Neural progenitor cell (in vitro differentiated cells): ENCODE measurements around the gene CTXND1. TPM values are rescaled to one million over a fixed set of nuclear protein-coding genes. Genes with fewer than 3 reads are reported as not detected.

Experiments
- DNase-seq: peaks from one replicate; pipeline ENCODE4 v3.0.0-alpha.2; 2016; ENCODE audit warnings: low spot score
- H2AFZ ChIP-seq: fragments of 200-600 bp; sonication (generic); replicated peaks from 2 replicates; pipeline ENCODE4 v1.6.1; 2016; ENCODE audit warnings: antibody characterized with exemption
- H3F3A ChIP-seq: fragments of 200-600 bp; sonication (generic); 2 replicates; pipeline ENCODE4 v1.6.1; 2016; ENCODE audit warnings: antibody characterized with exemption, low read depth
- H3K27ac ChIP-seq: fragments of 200-600 bp; sonication (generic); 2 replicates; pipeline ENCODE4 v1.5.1; 2016; ENCODE audit warnings: mild to moderate bottlenecking
- H3K27me3 ChIP-seq: fragments of 200-600 bp; sonication (generic); 2 replicates; pipeline ENCODE4 v1.6.1; 2016; ENCODE audit warnings: mild to moderate bottlenecking, moderate library complexity
- H3K36me3 ChIP-seq: fragments of 200-600 bp; sonication (generic); 2 replicates; pipeline ENCODE4 v1.5.1; 2016
- H3K4me1 ChIP-seq: fragments of 200-600 bp; sonication (generic); 2 replicates; pipeline ENCODE4 v1.6.1; 2016; ENCODE audit warnings: mixed run types
- H3K4me2 ChIP-seq: fragments of 200-600 bp; sonication (generic); 2 replicates; pipeline ENCODE4 v1.6.1; 2016
- H3K4me3 ChIP-seq: fragments of 200-600 bp; sonication (generic); 2 replicates; pipeline ENCODE4 v1.5.1; 2016
- H3K79me2 ChIP-seq: fragments of 200-600 bp; sonication (generic); 2 replicates; pipeline ENCODE4 v1.6.1; 2016; ENCODE audit warnings: low read depth
- H3K9ac ChIP-seq: fragments of 200-600 bp; sonication (generic); 2 replicates; pipeline ENCODE4 v1.6.1; 2016
- H3K9me3 ChIP-seq: fragments of 200-600 bp; sonication (generic); 2 replicates; pipeline ENCODE4 v1.5.1; 2016; ENCODE audit warnings: low read depth
- H4K20me1 ChIP-seq: fragments of 200-600 bp; sonication (generic); 2 replicates; pipeline ENCODE4 v1.6.1; 2016; ENCODE audit warnings: low read depth
- H3K27ac Mint-ChIP-seq: 3 replicates; pipeline ENCODE4 v1.8.0; 2021; ENCODE audit warnings: mixed read lengths
- H3K27me3 Mint-ChIP-seq: 2 replicates; pipeline ENCODE4 v1.8.0; 2022; ENCODE audit warnings: low read depth, mild to moderate bottlenecking, inconsistent platforms, moderate library complexity, mixed read lengths; ENCODE audit not compliant: insufficient read depth
- H3K36me3 Mint-ChIP-seq: 3 replicates; pipeline ENCODE4 v1.8.0; 2021; ENCODE audit warnings: mixed read lengths
- H3K4me1 Mint-ChIP-seq: 3 replicates; pipeline ENCODE4 v1.8.0; 2021; ENCODE audit warnings: mixed read lengths
- H3K4me3 Mint-ChIP-seq: 3 replicates; pipeline ENCODE4 v1.8.0; 2021; ENCODE audit warnings: mild to moderate bottlenecking, moderate library complexity, mixed read lengths
- H3K9me3 Mint-ChIP-seq: 3 replicates; pipeline ENCODE4 v1.8.0; 2020; ENCODE audit warnings: mixed read lengths
- CTCF ChIP-seq: fragments of 200-600 bp; sonication (generic); IDR thresholded peaks from 2 replicates; pipeline ENCODE4 v1.5.1; 2017; ENCODE audit warnings: antibody characterized with exemption, mild to moderate bottlenecking
- EZH2 ChIP-seq: fragments of 200-600 bp; sonication (generic); IDR thresholded peaks from 2 replicates; pipeline ENCODE4 v1.6.1; 2017; ENCODE audit warnings: antibody characterized with exemption, mild to moderate bottlenecking, moderate library complexity
- EZH2phosphoT487 ChIP-seq: fragments of 200-600 bp; sonication (generic); IDR thresholded peaks from 2 replicates; pipeline ENCODE4 v1.6.1; 2017; ENCODE audit warnings: antibody characterized with exemption
- total RNA-seq: library from RNA; depleted of rRNA; stranded (reverse); fragments of >200 nt; gene quantifications from 2 replicates; pipeline ENCODE4 v1.2.3, GENCODE V29; 2015; ENCODE audit warnings: low replicate concordance

Gene CTXND1
- total RNA-seq, 1 donor from 2014 or later, result not detected

- no peak overlapping the region for H3K4me3 Mint-ChIP-seq
- no peak overlapping the region for H2AFZ ChIP-seq
- H3K9ac ChIP-seq, result no peak overlapping the region
- DNase-seq, result peak; percentile 33
- peaks cover 3% of the 10 kb centered on the region for H3K9me3 Mint-ChIP-seq
- H3F3A ChIP-seq, result peaks cover 16% of the 10 kb centered on the region
- H3K4me2 ChIP-seq, result no peak overlapping the region
- H3K4me1 ChIP-seq, result peaks cover 11% of the 10 kb centered on the region
- H3K4me3 ChIP-seq, result no peak overlapping the region
- no peaks in the 10 kb centered on the region for H3K79me2 ChIP-seq
- peaks cover 28% of the 10 kb centered on the region for H3K36me3 Mint-ChIP-seq
- peaks cover 6% of the 10 kb centered on the region for H3K27me3 Mint-ChIP-seq
- peak; percentile 43 for TF ChIP-seq CTCF
- TF ChIP-seq EZH2phosphoT487, result no peak
- no peaks in the 10 kb centered on the region for H3K9me3 ChIP-seq
- H3K27me3 ChIP-seq, result no peaks in the 10 kb centered on the region
- peak overlapping the region; percentile 59 for H3K27ac Mint-ChIP-seq
- H4K20me1 ChIP-seq, result no peaks in the 10 kb centered on the region
- peaks cover 28% of the 10 kb centered on the region for H3K4me1 Mint-ChIP-seq
- H3K36me3 ChIP-seq, result no peaks in the 10 kb centered on the region
- no peak overlapping the region for H3K27ac ChIP-seq
Observed at GRCh38 chr15:80183886-80184285, 68.1 kb downstream of the CTXND1 start.

DNA sequence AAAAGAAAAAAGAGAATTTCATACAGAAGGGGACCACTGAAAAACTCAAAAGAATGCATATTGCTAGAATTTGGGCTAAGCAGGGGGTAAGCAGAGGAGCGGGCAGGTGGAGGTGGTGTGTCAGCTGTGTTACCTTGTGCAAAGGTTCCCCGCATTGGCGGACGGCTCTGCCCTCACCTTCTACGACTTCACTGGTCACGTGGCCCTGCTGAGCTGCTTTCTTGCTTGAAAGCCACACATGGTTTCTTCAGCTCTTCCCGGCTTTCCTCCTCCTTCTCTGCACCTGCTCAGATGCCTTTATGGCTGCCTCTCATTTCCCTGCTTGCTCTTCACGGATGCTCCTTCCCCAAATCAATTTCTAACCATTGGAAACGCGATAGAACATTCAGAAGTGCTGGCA is 68.7 kb downstream of the CTXND1 start:
- H3K4me3 ChIP-seq, result no peak overlapping the region
- H3K9me3 Mint-ChIP-seq, result peaks cover 3% of the 10 kb centered on the region
- H3K79me2 ChIP-seq, result no peaks in the 10 kb centered on the region
- no peak overlapping the region for H2AFZ ChIP-seq
- peaks cover 10% of the 10 kb centered on the region for H3F3A ChIP-seq
- H3K9ac ChIP-seq, result no peak overlapping the region
- H3K36me3 ChIP-seq, result no peaks in the 10 kb centered on the region
- DNase-seq, result no peak
- no peak overlapping the region for H3K27ac Mint-ChIP-seq
- no peaks in the 10 kb centered on the region for H4K20me1 ChIP-seq
- H3K4me3 Mint-ChIP-seq, result no peak overlapping the region
- TF ChIP-seq EZH2, result no peak
- no peaks in the 10 kb centered on the region for H3K9me3 ChIP-seq
- H3K27ac ChIP-seq, result no peak overlapping the region
- H3K4me1 ChIP-seq, result peaks cover 6% of the 10 kb centered on the region
- H3K36me3 Mint-ChIP-seq, result peaks cover 28% of the 10 kb centered on the region
- peaks cover 6% of the 10 kb centered on the region for H3K27me3 Mint-ChIP-seq
- no peaks in the 10 kb centered on the region for H3K27me3 ChIP-seq
- H3K4me1 Mint-ChIP-seq, result peaks cover 22% of the 10 kb centered on the region
- H3K4me2 ChIP-seq, result no peak overlapping the region

DNA sequence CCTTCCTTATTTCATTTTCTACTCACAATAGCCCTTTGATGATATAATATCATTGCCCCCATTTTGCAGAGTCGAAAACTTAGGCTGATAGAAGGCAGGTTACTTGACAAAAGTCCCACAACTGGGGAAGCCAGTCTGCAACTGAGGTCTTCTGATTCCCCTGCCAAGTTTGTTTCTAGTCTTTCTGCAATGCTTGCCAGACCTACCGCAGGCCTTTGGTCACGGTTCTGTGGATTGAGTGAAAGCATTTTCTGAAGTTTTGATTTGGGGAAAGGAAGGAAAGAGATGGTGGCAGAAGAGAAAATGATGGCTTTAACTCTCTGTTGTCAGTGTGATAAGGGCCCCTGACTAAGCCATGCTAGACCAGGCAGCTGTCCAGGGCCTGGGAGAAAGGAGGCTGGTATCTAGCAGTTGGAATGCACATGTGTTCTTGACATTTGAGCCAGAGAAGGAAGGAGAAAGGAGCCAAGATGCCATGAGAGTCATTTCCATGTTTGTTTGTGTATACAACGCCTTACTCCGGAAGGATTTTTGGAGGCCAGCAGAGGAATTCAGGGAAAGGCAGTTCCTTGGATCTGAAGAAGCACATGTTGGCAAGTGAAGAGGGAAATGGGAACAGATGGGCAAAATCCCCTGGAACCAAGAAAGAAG is 69.3 kb downstream of the CTXND1 start:
- Histone ChIP-seq H3F3A (peaks cover 4% of the 10 kb centered on the region), H3K9me3 (no peaks in the 10 kb centered on the region), H3K4me2 (no peak overlapping the region), H3K4me3 (no peak overlapping the region), H3K27me3 (no peaks in the 10 kb centered on the region), H3K9ac (no peak overlapping the region), H4K20me1 (no peaks in the 10 kb centered on the region), H3K79me2 (no peaks in the 10 kb centered on the region), H3K4me1 (no peaks in the 10 kb centered on the region), H3K27ac (no peak overlapping the region), H3K36me3 (no peaks in the 10 kb centered on the region), H2AFZ (no peak overlapping the region)
- peaks cover 3% of the 10 kb centered on the region for H3K9me3 Mint-ChIP-seq
- no peak for DNase-seq
- no peak overlapping the region for H3K27ac Mint-ChIP-seq
- H3K4me1 Mint-ChIP-seq, result peaks cover 16% of the 10 kb centered on the region
- H3K27me3 Mint-ChIP-seq, result peaks cover 6% of the 10 kb centered on the region
- peaks cover 27% of the 10 kb centered on the region for H3K36me3 Mint-ChIP-seq
- TF ChIP-seq EZH2 (no peak), CTCF (no peak), EZH2phosphoT487 (no peak)
- H3K4me3 Mint-ChIP-seq, result no peak overlapping the region

DNA sequence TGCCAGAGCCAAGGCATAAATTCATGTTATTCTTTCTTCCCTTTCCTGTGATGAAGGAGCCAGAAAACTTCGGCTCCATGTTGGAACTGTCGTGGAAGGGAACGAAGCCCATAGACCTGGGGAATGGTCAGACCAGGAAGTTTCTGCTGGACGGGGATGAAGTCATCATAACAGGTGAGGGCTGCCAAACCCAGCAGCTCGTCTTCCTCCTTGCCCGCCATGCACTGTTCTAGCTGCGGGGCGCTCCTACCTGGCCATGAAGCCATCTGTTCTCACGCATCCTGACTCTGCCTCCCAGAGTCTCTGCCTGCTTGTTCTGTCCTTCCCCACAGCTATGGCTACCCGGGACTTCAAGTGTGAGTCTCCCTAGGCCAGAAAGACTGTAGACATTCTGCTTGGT is 71.0 kb downstream of the CTXND1 start:
- no peak overlapping the region for H3K27ac Mint-ChIP-seq
- no peaks in the 10 kb centered on the region for H4K20me1 ChIP-seq
- no peak overlapping the region for H3K4me3 Mint-ChIP-seq
- H3K27ac ChIP-seq, result no peak overlapping the region
- H3K27me3 ChIP-seq, result no peaks in the 10 kb centered on the region
- no peaks in the 10 kb centered on the region for H3F3A ChIP-seq
- peaks cover 15% of the 10 kb centered on the region for H3K36me3 Mint-ChIP-seq
- TF ChIP-seq CTCF (no peak), EZH2 (no peak)
- H3K4me2 ChIP-seq, result no peak overlapping the region
- no peaks in the 10 kb centered on the region for H3K36me3 ChIP-seq
- no peaks in the 10 kb centered on the region for H3K9me3 ChIP-seq
- peaks cover 11% of the 10 kb centered on the region for H3K4me1 Mint-ChIP-seq
- no peak for DNase-seq
- no peaks in the 10 kb centered on the region for H3K79me2 ChIP-seq
- no peak overlapping the region for H3K9ac ChIP-seq
- H3K4me3 ChIP-seq, result no peak overlapping the region
- no peak overlapping the region for H2AFZ ChIP-seq
- H3K9me3 Mint-ChIP-seq, result peaks cover 3% of the 10 kb centered on the region
- peaks cover 2% of the 10 kb centered on the region for H3K27me3 Mint-ChIP-seq
- no peaks in the 10 kb centered on the region for H3K4me1 ChIP-seq
